Measurements from ENCODE around the gene SERPINE3.

SERPINE3 gene

GRCh38 chr13:51342706-51343105 is 3.2 kb downstream of the SERPINE3 start:
- Histone ChIP-seq H3K4me3 (ENCODE audit: low read length in 2 of 2) (no peak overlapping the region), H3K9ac (ENCODE audit: low read length in 2 of 2) (no peak overlapping the region), H3K36me3 (ENCODE audit: control insufficient read depth in 2 of 2, insufficient read depth in 2 of 2, low read length in 2 of 2) (no peaks in the 10 kb centered on the region), H3K27me3 (ENCODE audit: control insufficient read depth in 1 of 2, insufficient read depth in 2 of 2, low read length in 2 of 2) (no peaks in the 10 kb centered on the region), H3K9me3 (ENCODE audit: control insufficient read depth in 2 of 2, low read length in 2 of 2) (no peaks in the 10 kb centered on the region), H3K4me1 (ENCODE audit: control insufficient read depth, insufficient read depth, low read length) (no peaks in the 10 kb centered on the region), H3K27ac (ENCODE audit: low read length) (no peak overlapping the region)

- H3K36me3 ChIP-seq (ENCODE audit: control insufficient read depth in 2 of 2, insufficient read depth in 2 of 2, low read length in 2 of 2), result no peaks in the 10 kb centered on the region
- no peaks in the 10 kb centered on the region for H3K9me3 ChIP-seq (ENCODE audit: control insufficient read depth in 2 of 2, low read length in 2 of 2)
- H3K4me1 ChIP-seq (ENCODE audit: control insufficient read depth, insufficient read depth, low read length), result no peaks in the 10 kb centered on the region
- H3K27me3 ChIP-seq (ENCODE audit: control insufficient read depth in 1 of 2, insufficient read depth in 2 of 2, low read length in 2 of 2), result no peaks in the 10 kb centered on the region
- H3K27ac ChIP-seq (ENCODE audit: low read length), result no peak overlapping the region
- H3K4me3 ChIP-seq (ENCODE audit: low read length in 2 of 2), result no peak overlapping the region
- no peak overlapping the region for H3K9ac ChIP-seq (ENCODE audit: low read length in 2 of 2)
Measured at GRCh38 chr13:51343475-51343874, 4.0 kb downstream of the SERPINE3 start.

GRCh38 chr13:51346397-51346796 is 6.9 kb downstream of the SERPINE3 start:
- H3K9ac ChIP-seq (ENCODE audit: low read length in 2 of 2), result no peak overlapping the region
- H3K27ac ChIP-seq (ENCODE audit: low read length), result no peak overlapping the region
- H3K36me3 ChIP-seq (ENCODE audit: control insufficient read depth in 2 of 2, insufficient read depth in 2 of 2, low read length in 2 of 2), result no peaks in the 10 kb centered on the region
- no peak overlapping the region for H3K4me3 ChIP-seq (ENCODE audit: low read length in 2 of 2)
- no peaks in the 10 kb centered on the region for H3K4me1 ChIP-seq (ENCODE audit: control insufficient read depth, insufficient read depth, low read length)
- H3K27me3 ChIP-seq (ENCODE audit: control insufficient read depth in 1 of 2, insufficient read depth in 2 of 2, low read length in 2 of 2), result no peaks in the 10 kb centered on the region
- no peaks in the 10 kb centered on the region for H3K9me3 ChIP-seq (ENCODE audit: control insufficient read depth in 2 of 2, low read length in 2 of 2)

GRCh38 chr13:51347099-51347498 is 7.6 kb downstream of the SERPINE3 start:
- Histone ChIP-seq H3K27me3 (ENCODE audit: control insufficient read depth in 1 of 2, insufficient read depth in 2 of 2, low read length in 2 of 2) (no peaks in the 10 kb centered on the region), H3K9ac (ENCODE audit: low read length in 2 of 2) (no peak overlapping the region), H3K9me3 (ENCODE audit: control insufficient read depth in 2 of 2, low read length in 2 of 2) (no peaks in the 10 kb centered on the region), H3K27ac (ENCODE audit: low read length) (no peak overlapping the region), H3K4me3 (ENCODE audit: low read length in 2 of 2) (no peak overlapping the region), H3K36me3 (ENCODE audit: control insufficient read depth in 2 of 2, insufficient read depth in 2 of 2, low read length in 2 of 2) (no peaks in the 10 kb centered on the region), H3K4me1 (ENCODE audit: control insufficient read depth, insufficient read depth, low read length) (no peaks in the 10 kb centered on the region)

- Histone ChIP-seq H3K27ac (ENCODE audit: low read length) (no peak overlapping the region), H3K9me3 (ENCODE audit: control insufficient read depth in 2 of 2, low read length in 2 of 2) (no peaks in the 10 kb centered on the region), H3K36me3 (ENCODE audit: control insufficient read depth in 2 of 2, insufficient read depth in 2 of 2, low read length in 2 of 2) (no peaks in the 10 kb centered on the region), H3K9ac (ENCODE audit: low read length in 2 of 2) (no peak overlapping the region), H3K27me3 (ENCODE audit: control insufficient read depth in 1 of 2, insufficient read depth in 2 of 2, low read length in 2 of 2) (no peaks in the 10 kb centered on the region), H3K4me1 (ENCODE audit: control insufficient read depth, insufficient read depth, low read length) (no peaks in the 10 kb centered on the region), H3K4me3 (ENCODE audit: low read length in 2 of 2) (no peak overlapping the region)
Measured at GRCh38 chr13:51348069-51348967, 8.8 kb downstream of the SERPINE3 start.

GRCh38 chr13:51349016-51349415 is 9.5 kb downstream of the SERPINE3 start:
- no peaks in the 10 kb centered on the region for H3K4me1 ChIP-seq (ENCODE audit: control insufficient read depth, insufficient read depth, low read length)
- no peak overlapping the region for H3K9ac ChIP-seq (ENCODE audit: low read length in 2 of 2)
- H3K36me3 ChIP-seq (ENCODE audit: control insufficient read depth in 2 of 2, insufficient read depth in 2 of 2, low read length in 2 of 2), result no peaks in the 10 kb centered on the region
- H3K27ac ChIP-seq (ENCODE audit: low read length), result no peak overlapping the region
- no peak overlapping the region for H3K4me3 ChIP-seq (ENCODE audit: low read length in 2 of 2)
- H3K9me3 ChIP-seq (ENCODE audit: control insufficient read depth in 2 of 2, low read length in 2 of 2), result no peaks in the 10 kb centered on the region
- H3K27me3 ChIP-seq (ENCODE audit: control insufficient read depth in 1 of 2, insufficient read depth in 2 of 2, low read length in 2 of 2), result no peaks in the 10 kb centered on the region

- Histone ChIP-seq H3K27ac (ENCODE audit: low read length) (no peak overlapping the region), H3K9ac (ENCODE audit: low read length in 2 of 2) (no peak overlapping the region), H3K27me3 (ENCODE audit: control insufficient read depth in 1 of 2, insufficient read depth in 2 of 2, low read length in 2 of 2) (no peaks in the 10 kb centered on the region), H3K4me3 (ENCODE audit: low read length in 2 of 2) (no peak overlapping the region), H3K4me1 (ENCODE audit: control insufficient read depth, insufficient read depth, low read length) (peaks cover 3% of the 10 kb centered on the region), H3K9me3 (ENCODE audit: control insufficient read depth in 2 of 2, low read length in 2 of 2) (no peaks in the 10 kb centered on the region), H3K36me3 (ENCODE audit: control insufficient read depth in 2 of 2, insufficient read depth in 2 of 2, low read length in 2 of 2) (no peaks in the 10 kb centered on the region)
Measured at GRCh38 chr13:51355217-51355616, 15.7 kb downstream of the SERPINE3 start.

- Histone ChIP-seq H3K9me3 (ENCODE audit: control insufficient read depth in 2 of 2, low read length in 2 of 2) (no peaks in the 10 kb centered on the region), H3K9ac (ENCODE audit: low read length in 2 of 2) (no peak overlapping the region), H3K4me1 (ENCODE audit: control insufficient read depth, insufficient read depth, low read length) (peaks cover 3% of the 10 kb centered on the region)
Measured at GRCh38 chr13:51357928-51358595, 18.6 kb downstream of the SERPINE3 start.

GRCh38 chr13:51359352-51359751 is 19.9 kb downstream of the SERPINE3 start:
- no peaks in the 10 kb centered on the region for H3K9me3 ChIP-seq (ENCODE audit: control insufficient read depth in 2 of 2, low read length in 2 of 2)
- H3K36me3 ChIP-seq (ENCODE audit: control insufficient read depth in 2 of 2, insufficient read depth in 2 of 2, low read length in 2 of 2), result peaks cover under 1% of the 10 kb centered on the region in 2 donors
- H3K9ac ChIP-seq (ENCODE audit: low read length in 2 of 2), result no peak overlapping the region
- no peaks in the 10 kb centered on the region for H3K27me3 ChIP-seq (ENCODE audit: control insufficient read depth in 1 of 2, insufficient read depth in 2 of 2, low read length in 2 of 2)
- H3K27ac ChIP-seq (ENCODE audit: low read length), result no peak overlapping the region
- H3K4me1 ChIP-seq (ENCODE audit: control insufficient read depth, insufficient read depth, low read length), result peaks cover 3% of the 10 kb centered on the region
- H3K4me3 ChIP-seq (ENCODE audit: low read length in 2 of 2), result no peak overlapping the region

More at GRCh38 chr13:51357928-51358595, 18.6 kb downstream of the SERPINE3 start:
- Histone ChIP-seq H3K27me3 (ENCODE audit: control insufficient read depth in 1 of 2, insufficient read depth in 2 of 2, low read length in 2 of 2) (no peaks in the 10 kb centered on the region), H3K27ac (ENCODE audit: low read length) (no peak overlapping the region), H3K36me3 (ENCODE audit: control insufficient read depth in 2 of 2, insufficient read depth in 2 of 2, low read length in 2 of 2) (no peaks in the 10 kb centered on the region), H3K4me3 (ENCODE audit: low read length in 2 of 2) (no peak overlapping the region)

- Histone ChIP-seq H3K36me3 (ENCODE audit: control insufficient read depth in 2 of 2, insufficient read depth in 2 of 2, low read length in 2 of 2) (peaks cover 4 to 9% of the 10 kb centered on the region in 2 donors), H3K4me1 (ENCODE audit: control insufficient read depth, insufficient read depth, low read length) (peaks cover 3% of the 10 kb centered on the region), H3K27me3 (ENCODE audit: control insufficient read depth in 1 of 2, insufficient read depth in 2 of 2, low read length in 2 of 2) (no peaks in the 10 kb centered on the region), H3K9ac (ENCODE audit: low read length in 2 of 2) (no peak overlapping the region), H3K4me3 (ENCODE audit: low read length in 2 of 2) (no peak overlapping the region), H3K9me3 (ENCODE audit: control insufficient read depth in 2 of 2, low read length in 2 of 2) (no peaks in the 10 kb centered on the region), H3K27ac (ENCODE audit: low read length) (no peak overlapping the region)
Measured at GRCh38 chr13:51360489-51360888, 21.0 kb downstream of the SERPINE3 start.

GRCh38 chr13:51361106-51361505 is 21.6 kb downstream of the SERPINE3 start:
- Histone ChIP-seq H3K9me3 (ENCODE audit: control insufficient read depth in 2 of 2, low read length in 2 of 2) (no peaks in the 10 kb centered on the region), H3K4me3 (ENCODE audit: low read length in 2 of 2) (no peak overlapping the region), H3K9ac (ENCODE audit: low read length in 2 of 2) (no peak overlapping the region), H3K27me3 (ENCODE audit: control insufficient read depth in 1 of 2, insufficient read depth in 2 of 2, low read length in 2 of 2) (no peaks in the 10 kb centered on the region), H3K36me3 (ENCODE audit: control insufficient read depth in 2 of 2, insufficient read depth in 2 of 2, low read length in 2 of 2) (peaks cover 4 to 9% of the 10 kb centered on the region in 2 donors), H3K4me1 (ENCODE audit: control insufficient read depth, insufficient read depth, low read length) (peaks cover 3% of the 10 kb centered on the region), H3K27ac (ENCODE audit: low read length) (no peak overlapping the region)
